ENCODE results near the gene DEAF1.

Gene DEAF1

GRCh38 chr11:611001-611996 is 83.7 kb downstream of the DEAF1 start:
- DNase-seq, result no peak

GRCh38 chr11:610146-610801 is 84.7 kb downstream of the DEAF1 start:
- no peak for DNase-seq

- DNase-seq, result no peak
Measured at GRCh38 chr11:609341-609811, 85.6 kb downstream of the DEAF1 start.

GRCh38 chr11:608791-609251 is 86.2 kb downstream of the DEAF1 start:
- DNase-seq, result no peak

- no peak for DNase-seq
Measured at GRCh38 chr11:607971-608659, 86.9 kb downstream of the DEAF1 start.

GRCh38 chr11:607020-607780 is 87.8 kb downstream of the DEAF1 start:
- DNase-seq, result no peak

GRCh38 chr11:606245-606644 is 88.8 kb downstream of the DEAF1 start:
- no peak for DNase-seq

- DNase-seq, result no peak
Measured at GRCh38 chr11:605286-606129, 89.5 kb downstream of the DEAF1 start.

GRCh38 chr11:603154-603553 is 91.9 kb downstream of the DEAF1 start:
- no peak for DNase-seq

GRCh38 chr11:601573-602245 is 93.3 kb downstream of the DEAF1 start:
- no peak for DNase-seq

GRCh38 chr11:598005-598680 is 96.9 kb downstream of the DEAF1 start:
- no peak for DNase-seq

- DNase-seq, result no peak
Measured at GRCh38 chr11:597166-597725, 97.8 kb downstream of the DEAF1 start.

- DNase-seq, result no peak
Measured at GRCh38 chr11:596374-596773, 98.6 kb downstream of the DEAF1 start.

- DNase-seq, result no peak
Measured at GRCh38 chr11:595400-595799, 99.6 kb downstream of the DEAF1 start.
